GM19023 (cell line): ENCODE results near the gene SLC25A23.

Experiments used
- ATAC-seq: cut with Tn5 transposase; IDR thresholded peaks from one replicate; pipeline ENCODE4 v1.9.1; 2021; ENCODE audit warnings: mild to moderate bottlenecking, moderate library complexity; ENCODE audit not compliant: unreplicated experiment

The SLC25A23 gene

GRCh38 chr19:6481541-6482342 is 22.1 kb upstream of the SLC25A23 start, which contains the start of gene DENND1C:
DENND1C (minus strand) TSS chr19:6481787; CDS start chr19:6481695, 92 bp downstream.
- peak; percentile 64 for ATAC-seq

GRCh38 chr19:6480848-6481415 is 21.3 kb upstream of the SLC25A23 start:
- ATAC-seq, result peak; percentile 28

- no peak for ATAC-seq
Observed at GRCh38 chr19:6479836-6480398, 20.3 kb upstream of the SLC25A23 start.

GRCh38 chr19:6478815-6479214 is 19.2 kb upstream of the SLC25A23 start:
- ATAC-seq, result no peak

- ATAC-seq, result no peak
Observed at GRCh38 chr19:6476896-6477431, 17.4 kb upstream of the SLC25A23 start.

GRCh38 chr19:6476155-6476895 is 16.7 kb upstream of the SLC25A23 start:
- no peak for ATAC-seq

GRCh38 chr19:6475321-6476108 is 15.9 kb upstream of the SLC25A23 start:
- ATAC-seq, result no peak

- no peak for ATAC-seq
Observed at GRCh38 chr19:6473647-6474046, 14.1 kb upstream of the SLC25A23 start.

GRCh38 chr19:6472713-6473112 is 13.1 kb upstream of the SLC25A23 start:
- ATAC-seq, result no peak

- no peak for ATAC-seq
Observed at GRCh38 chr19:6471076-6471475, 11.5 kb upstream of the SLC25A23 start.

GRCh38 chr19:6470173-6470572 is 10.6 kb upstream of the SLC25A23 start:
- no peak for ATAC-seq

GRCh38 chr19:6467384-6467783 is 7.8 kb upstream of the SLC25A23 start:
- no peak for ATAC-seq

GRCh38 chr19:6466526-6467248 is 7.1 kb upstream of the SLC25A23 start:
- ATAC-seq, result no peak

- ATAC-seq, result no peak
Observed at GRCh38 chr19:6465663-6466062, 6.1 kb upstream of the SLC25A23 start.

- ATAC-seq, result no peak
Observed at GRCh38 chr19:6465006-6465405, 5.4 kb upstream of the SLC25A23 start.

- ATAC-seq, result no peak
Observed at GRCh38 chr19:6464070-6464873, 4.7 kb upstream of the SLC25A23 start, which contains the start of gene CRB3. CRB3 (plus strand) TSS chr19:6464271; CDS start chr19:6464702, 431 bp downstream.

GRCh38 chr19:6460099-6460884 is 700 bp upstream of the SLC25A23 start:
- peak; percentile 78 for ATAC-seq

GRCh38 chr19:6458695-6459261 is 814 bp downstream of the SLC25A23 start:
- ATAC-seq, result no peak
